Thoracic aorta (tissue), 2 donors: ENCODE results near the gene ACP1. TPM values are rescaled to one million over a fixed set of nuclear protein-coding genes. Genes with fewer than 3 reads are reported as not detected.
A peak's percentile ranks its signal among the peaks of the same experiment; 100 is the strongest.

Source experiments
- ATAC-seq: fragments of 150-250 bp; one replicate; pipeline ENCODE4 v1.8.0; 2017; ENCODE audit warnings: low read depth; ENCODE audit not compliant: insufficient number of reproducible peaks, low FRiP score
- DNase-seq: peaks from one replicate; pipeline ENCODE4 v3.0.0-alpha.2; 2020; ENCODE audit warnings: low spot score
- H3K27ac ChIP-seq, 2 donors: fragments of 200-600 bp; sonication (generic); 1 replicate in 1 of 2; 2 replicates in 1 of 2; pipeline ENCODE4 v1.5.1; 2016; ENCODE audit warnings: mild to moderate bottlenecking in 2 of 2, moderate library complexity in 2 of 2
- H3K27me3 ChIP-seq: fragments of 200-600 bp; sonication (generic); replicated peaks from 2 replicates; pipeline ENCODE4 v1.6.0; 2016; ENCODE audit warnings: mild to moderate bottlenecking; ENCODE audit not compliant: insufficient read depth
- H3K36me3 ChIP-seq: fragments of 200-600 bp; sonication (generic); one replicate; pipeline ENCODE4 v1.5.1; 2016
- H3K4me1 ChIP-seq, 2 donors: fragments of 200-600 bp; sonication (generic); 1 replicate in 1 of 2; 2 replicates in 1 of 2; pipeline versions ENCODE4 v1.5.1 to v1.6.0; 2016; ENCODE audit warnings: low read depth in 2 of 2, mild to moderate bottlenecking in 1 of 2; ENCODE audit not compliant: control insufficient read depth in 1 of 2
- H3K4me3 ChIP-seq: fragments of 200-600 bp; sonication (generic); 2 replicates; pipeline ENCODE4 v1.5.1; 2016; ENCODE audit warnings: mild to moderate bottlenecking
- H3K9me3 ChIP-seq: fragments of 200-600 bp; sonication (generic); 2 replicates; pipeline ENCODE4 v1.5.1; 2016
- CTCF ChIP-seq: fragments of 200-600 bp; sonication (generic); IDR thresholded peaks from one replicate; pipeline ENCODE4 v1.5.1; 2019; ENCODE audit warnings: antibody characterized with exemption
- total RNA-seq, 2 donors: library from RNA; depleted of rRNA; stranded (reverse); fragments of >200 nt; gene quantifications; one replicate each; pipeline versions ENCODE4 v1.1.0 to v1.2.3, GENCODE V29; 2016

Gene ACP1
- total RNA-seq, 2 donors from 2014 or later, result 77.6 to 85.1 TPM

- ATAC-seq (no peak), DNase-seq (no peak)
- no peaks in the 10 kb centered on the region for H3K9me3 ChIP-seq
- no peak for TF ChIP-seq CTCF
- peak overlapping the region; percentile 70 to 74 for H3K27ac ChIP-seq
- H3K36me3 ChIP-seq, result peaks cover 6% of the 10 kb centered on the region
- no peak overlapping the region for H3K4me3 ChIP-seq
- peaks cover 0 to 48% of the 10 kb centered on the region in 2 donors for H3K4me1 ChIP-seq
- H3K27me3 ChIP-seq, result no peaks in the 10 kb centered on the region
Observed at GRCh38 chr2:283996-284794, 19.4 kb downstream of the ACP1 start.

- peak overlapping the region; percentile 70 to 74 for H3K27ac ChIP-seq
- H3K9me3 ChIP-seq, result no peaks in the 10 kb centered on the region
- H3K4me1 ChIP-seq, result peaks cover 0 to 48% of the 10 kb centered on the region in 2 donors
- no peak for ATAC-seq
- no peaks in the 10 kb centered on the region for H3K27me3 ChIP-seq
- H3K36me3 ChIP-seq, result peaks cover 6% of the 10 kb centered on the region
- TF ChIP-seq CTCF, result no peak
- DNase-seq, result no peak
- peak overlapping the region; percentile 34 for H3K4me3 ChIP-seq
Observed at GRCh38 chr2:284896-285492, 20.2 kb downstream of the ACP1 start.

- Histone ChIP-seq H3K27ac (peak overlapping the region; percentile 70 to 74), H3K36me3 (peaks cover 6% of the 10 kb centered on the region)
- TF ChIP-seq CTCF, result no peak
Observed at GRCh38 chr2:285531-285930, 20.8 kb downstream of the ACP1 start.

GRCh38 chr2:286035-286434 is 21.3 kb downstream of the ACP1 start:
- no peaks in the 10 kb centered on the region for H3K27me3 ChIP-seq
- no peak for ATAC-seq
- H3K4me3 ChIP-seq, result peak overlapping the region; percentile 75
- H3K36me3 ChIP-seq, result peaks cover 5% of the 10 kb centered on the region
- H3K4me1 ChIP-seq, result peaks cover 0 to 40% of the 10 kb centered on the region in 2 donors
- no peaks in the 10 kb centered on the region for H3K9me3 ChIP-seq
- H3K27ac ChIP-seq, result peak overlapping the region; percentile 70 to 74
- no peak for DNase-seq
- TF ChIP-seq CTCF, result no peak

More at GRCh38 chr2:285531-285930, 20.8 kb downstream of the ACP1 start:
- peak overlapping the region; percentile 75 for H3K4me3 ChIP-seq
- ATAC-seq (peak; percentile 46), DNase-seq (no peak)
- H3K4me1 ChIP-seq, result peaks cover 0 to 45% of the 10 kb centered on the region in 2 donors
- no peaks in the 10 kb centered on the region for H3K9me3 ChIP-seq
- H3K27me3 ChIP-seq, result no peaks in the 10 kb centered on the region

GRCh38 chr2:286774-287392 is 22.1 kb downstream of the ACP1 start:
- no peak for DNase-seq
- TF ChIP-seq CTCF, result no peak
- peaks cover 0 to 40% of the 10 kb centered on the region in 2 donors for H3K4me1 ChIP-seq
- H3K9me3 ChIP-seq, result no peaks in the 10 kb centered on the region
- no peak for ATAC-seq
- peak overlapping the region; percentile 75 for H3K4me3 ChIP-seq
- no peaks in the 10 kb centered on the region for H3K36me3 ChIP-seq
- H3K27ac ChIP-seq, result peak overlapping the region; percentile 70 to 74
- no peaks in the 10 kb centered on the region for H3K27me3 ChIP-seq
